ENCODE data around the gene MFSD1.

GRCh38 chr3:158842976-158843375 is 41.1 kb downstream of the MFSD1 start:
- TF ChIP-seq CTCF (IDR thresholded peaks at IDR 0.05) (no peak), POLR2AphosphoS5 (IDR thresholded peaks at IDR 0.05; ENCODE audit: insufficient read depth in 1 of 2, low read depth in 1 of 2) (no peak), POLR2A (IDR thresholded peaks at IDR 0.05) (no peak)
